A673 (cell line): ENCODE data around the gene CCSER1. TPM values are rescaled to one million over a fixed set of nuclear protein-coding genes. Genes with fewer than 3 reads are reported as not detected.

Experiments used
- BruUV-seq: library from RNA; stranded (reverse); fragments of 400-500 nt; replicated peaks from 2 replicates; lab custom pipeline; 2021; lab: Mats Ljungman, UMichigan
- CTCF ChIA-PET: fragments of 300-600 bp; sonication (Branson Sonifier 250); formaldehyde crosslinking; loops from one replicate; lab custom pipeline; 2022; ENCODE audit warnings: antibody characterized with exemption; lab: Charles Lee
- POLR2A ChIA-PET: fragments of 300-600 bp; sonication (Branson Sonifier 250); formaldehyde crosslinking; loops from one replicate; lab custom pipeline; 2022; ENCODE audit warnings: antibody characterized with exemption; ENCODE audit not compliant: low non-redundant PET; lab: Charles Lee
- DNase-seq: peaks from one replicate; pipeline ENCODE4 v3.0.0-alpha.2; 2015; ENCODE audit warnings: low spot score
- H3K27ac ChIP-seq: fragments of 200-600 bp; sonication (generic); 2 replicates; pipeline ENCODE4 v1.5.1; 2016; ENCODE audit warnings: mixed run types, low read depth, mild to moderate bottlenecking, mixed read lengths, antibody characterized with exemption, low read length; ENCODE audit not compliant: poor library complexity, severe bottlenecking
- H3K27me3 ChIP-seq: fragments of 200-600 bp; sonication (generic); replicated peaks from 2 replicates; pipeline ENCODE4 v1.6.1; 2017; ENCODE audit warnings: mixed run types, low read depth, mild to moderate bottlenecking, mixed read lengths, antibody characterized with exemption, low read length; ENCODE audit not compliant: insufficient read depth, poor library complexity
- H3K36me3 ChIP-seq: fragments of 200-600 bp; sonication (generic); 2 replicates; pipeline ENCODE4 v1.6.1; 2016; ENCODE audit warnings: mixed run types, mild to moderate bottlenecking, mixed read lengths, antibody characterized with exemption, low read length; ENCODE audit not compliant: insufficient read depth, poor library complexity, severe bottlenecking
- H3K4me1 ChIP-seq: fragments of 200-600 bp; sonication (generic); 2 replicates; pipeline ENCODE4 v1.6.1; 2017; ENCODE audit warnings: mixed run types, mild to moderate bottlenecking, mixed read lengths, antibody characterized with exemption, low read length; ENCODE audit not compliant: insufficient read depth, poor library complexity, severe bottlenecking
- H3K4me3 ChIP-seq: fragments of 200-600 bp; sonication (generic); 2 replicates; pipeline ENCODE4 v1.5.1; 2016; ENCODE audit warnings: low read depth, mixed run types, mild to moderate bottlenecking, mixed read lengths, low read length; ENCODE audit not compliant: poor library complexity, severe bottlenecking
- H3K9me3 ChIP-seq: fragments of 200-600 bp; sonication (generic); 2 replicates; pipeline ENCODE4 v1.6.1; 2016; ENCODE audit warnings: mixed run types, low read depth, mild to moderate bottlenecking, mixed read lengths, antibody characterized with exemption, low read length; ENCODE audit not compliant: poor library complexity, severe bottlenecking
- EZH2 ChIP-seq: fragments of 200-600 bp; sonication (generic); IDR thresholded peaks from 2 replicates; pipeline ENCODE4 v1.6.1; 2017; ENCODE audit warnings: borderline replicate concordance, low read depth, mild to moderate bottlenecking, mixed read lengths, antibody characterized with exemption, low read length; ENCODE audit not compliant: poor library complexity, severe bottlenecking
- intact Hi-C: fragments of 100-400 bp; cut with micrococcal nuclease; formaldehyde crosslinking; loops from one replicate; pipeline ENCODE4 v1.10.0; 2022; ENCODE audit not compliant: unreplicated experiment
- total RNA-seq: library from RNA; stranded (reverse); gene quantifications from 2 replicates; pipeline ENCODE4 v1.2.3, GENCODE V29; 2021
- TF ChIP-seq, protein P1 (sequence below): fragments of 300-800, 200-600 bp; sonication (generic); conservative IDR thresholded peaks from 2 replicates; pipeline ENCODE4 v1.5.1; 2017; ENCODE audit warnings: low read depth, mild to moderate bottlenecking, antibody characterized with exemption, low read length, moderate library complexity, mixed read lengths

Gene CCSER1
- total RNA-seq, 1 experiment from 2014 or later, result not detected

DNA sequence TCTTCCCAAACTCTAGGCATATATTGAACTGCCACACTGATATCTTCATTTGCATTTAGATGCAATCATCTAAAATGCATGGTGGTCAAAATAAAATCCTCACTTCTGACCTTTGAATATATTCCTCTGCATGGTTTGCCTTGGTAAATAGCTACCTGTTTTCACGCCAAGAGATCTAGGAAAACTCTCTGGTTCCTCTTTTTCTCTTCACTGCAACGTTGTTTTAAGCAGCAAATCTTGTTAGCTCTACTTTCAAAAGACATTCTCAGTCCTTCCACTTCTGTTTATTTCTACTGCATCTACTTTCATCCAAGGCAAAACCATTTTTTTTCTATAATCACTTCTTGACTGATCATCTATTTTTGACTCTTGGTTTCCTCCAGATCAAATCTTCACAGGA lies 1174.9 kb downstream of the CCSER1 start:
- TF ChIP-seq, protein P1, sequence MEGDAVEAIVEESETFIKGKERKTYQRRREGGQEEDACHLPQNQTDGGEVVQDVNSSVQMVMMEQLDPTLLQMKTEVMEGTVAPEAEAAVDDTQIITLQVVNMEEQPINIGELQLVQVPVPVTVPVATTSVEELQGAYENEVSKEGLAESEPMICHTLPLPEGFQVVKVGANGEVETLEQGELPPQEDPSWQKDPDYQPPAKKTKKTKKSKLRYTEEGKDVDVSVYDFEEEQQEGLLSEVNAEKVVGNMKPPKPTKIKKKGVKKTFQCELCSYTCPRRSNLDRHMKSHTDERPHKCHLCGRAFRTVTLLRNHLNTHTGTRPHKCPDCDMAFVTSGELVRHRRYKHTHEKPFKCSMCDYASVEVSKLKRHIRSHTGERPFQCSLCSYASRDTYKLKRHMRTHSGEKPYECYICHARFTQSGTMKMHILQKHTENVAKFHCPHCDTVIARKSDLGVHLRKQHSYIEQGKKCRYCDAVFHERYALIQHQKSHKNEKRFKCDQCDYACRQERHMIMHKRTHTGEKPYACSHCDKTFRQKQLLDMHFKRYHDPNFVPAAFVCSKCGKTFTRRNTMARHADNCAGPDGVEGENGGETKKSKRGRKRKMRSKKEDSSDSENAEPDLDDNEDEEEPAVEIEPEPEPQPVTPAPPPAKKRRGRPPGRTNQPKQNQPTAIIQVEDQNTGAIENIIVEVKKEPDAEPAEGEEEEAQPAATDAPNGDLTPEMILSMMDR, result no peak
- no peak for TF ChIP-seq EZH2
- Histone ChIP-seq H3K9me3 (no peaks in the 10 kb centered on the region), H3K4me1 (no peaks in the 10 kb centered on the region), H3K27ac (no peak overlapping the region), H3K36me3 (no peaks in the 10 kb centered on the region), H3K4me3 (no peak overlapping the region), H3K27me3 (no peaks in the 10 kb centered on the region)
- no TSS peak for BruUV-seq
- DNase-seq, result no peak
- POLR2A ChIA-PET, result no interaction called here
- intact Hi-C loops, result no loop called here
- CTCF ChIA-PET, result no interaction called here

GRCh38 chr4:91304292-91304691 lies 1177.1 kb downstream of the CCSER1 start:
- H3K27ac ChIP-seq, result no peak overlapping the region
- H3K4me3 ChIP-seq, result no peak overlapping the region
- TF ChIP-seq, protein P1, result no peak
- TF ChIP-seq EZH2, result no peak
- H3K36me3 ChIP-seq, result no peaks in the 10 kb centered on the region
- H3K9me3 ChIP-seq, result no peaks in the 10 kb centered on the region
- POLR2A ChIA-PET, result no interaction called here
- intact Hi-C loops, result no loop called here
- DNase-seq, result no peak
- CTCF ChIA-PET, result no interaction called here
- no TSS peak for BruUV-seq
- H3K27me3 ChIP-seq, result no peaks in the 10 kb centered on the region
- no peaks in the 10 kb centered on the region for H3K4me1 ChIP-seq

GRCh38 chr4:91317434-91317833 lies 1190.2 kb downstream of the CCSER1 start:
- POLR2A ChIA-PET, result no interaction called here
- intact Hi-C loops, result no loop called here
- DNase-seq, result no peak
- Histone ChIP-seq H3K27me3 (no peaks in the 10 kb centered on the region), H3K36me3 (no peaks in the 10 kb centered on the region), H3K4me3 (no peak overlapping the region), H3K9me3 (no peaks in the 10 kb centered on the region), H3K4me1 (no peaks in the 10 kb centered on the region), H3K27ac (no peak overlapping the region)
- BruUV-seq, result no TSS peak
- CTCF ChIA-PET, result no interaction called here
- no peak for TF ChIP-seq EZH2
- TF ChIP-seq, protein P1, result no peak
